GM03348 (cell line): ENCODE results near the gene PARK7.
"Not testable (repeated sequence)": the region's sequence is repeated elsewhere in the genome, so short reads cannot be mapped to it uniquely, and the experiment has no call there.

ENCODE experiments used
- DNase-seq: peaks from one replicate; pipeline ENCODE4 v3.0.0; 2012; ENCODE audit warnings: low spot score

Gene PARK7

DNA sequence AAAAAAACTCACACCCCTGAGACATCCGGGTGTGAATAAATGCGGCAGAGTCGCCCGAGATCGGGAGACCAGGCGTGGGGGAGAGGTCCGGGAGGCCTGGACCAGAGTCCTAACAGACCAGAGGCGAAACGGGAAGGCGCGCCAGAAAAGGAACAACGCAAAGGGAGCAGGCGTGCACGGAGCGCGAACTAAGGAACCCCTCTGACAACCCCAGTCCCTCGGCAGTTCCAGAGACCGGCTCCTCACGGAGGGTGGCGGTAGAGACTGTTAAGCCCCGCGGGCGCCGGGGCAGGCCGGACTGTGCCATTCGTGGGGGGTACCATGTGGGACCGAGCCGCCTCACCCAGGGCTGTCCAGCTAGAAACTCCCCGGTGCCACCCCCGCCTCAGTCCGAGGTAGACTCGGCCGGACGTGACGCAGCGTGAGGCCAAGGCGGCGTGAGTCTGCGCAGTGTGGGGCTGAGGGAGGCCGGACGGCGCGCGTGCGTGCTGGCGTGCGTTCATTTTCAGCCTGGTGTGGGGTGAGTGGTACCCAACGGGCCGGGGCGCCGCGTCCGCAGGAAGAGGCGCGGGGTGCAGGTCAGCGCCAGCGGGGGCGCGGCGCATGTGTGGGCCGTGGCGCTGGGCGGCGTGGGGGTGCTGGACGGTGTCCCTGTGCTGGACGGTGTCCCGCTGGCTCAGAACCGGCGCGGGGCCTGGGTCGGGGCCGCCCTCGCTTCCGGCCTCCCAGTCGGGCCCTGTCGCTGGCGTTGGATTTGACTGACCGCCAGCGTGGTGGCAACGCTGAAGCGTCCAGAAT lies at the start of gene PARK7:
TSS of gene PARK7 (plus strand) at position 496 of the 798 bp plus-strand sequence. CDS start 1,075 bp downstream, outside the sequence.
- peak; percentile 100 for DNase-seq

DNA sequence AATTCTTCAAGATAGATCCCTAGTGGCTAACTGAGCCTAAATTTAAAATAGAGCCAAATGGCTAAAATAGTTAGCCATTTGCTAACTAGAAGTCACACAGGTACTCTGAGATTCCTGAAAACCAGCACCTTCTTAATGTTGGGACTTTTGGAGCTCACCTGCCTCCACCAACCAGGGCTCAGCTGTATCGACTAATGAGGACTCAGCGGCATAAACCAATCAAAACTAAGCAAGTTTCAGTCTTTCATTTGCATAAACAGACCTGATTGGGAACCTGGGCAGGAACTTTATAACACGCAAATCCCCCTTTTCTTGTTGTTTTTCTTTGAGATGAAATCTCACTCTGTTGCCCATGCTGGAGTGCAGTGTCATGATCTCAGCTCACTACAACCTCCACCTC lies 49.4 kb upstream of the PARK7 start:
- no peak for DNase-seq

DNA sequence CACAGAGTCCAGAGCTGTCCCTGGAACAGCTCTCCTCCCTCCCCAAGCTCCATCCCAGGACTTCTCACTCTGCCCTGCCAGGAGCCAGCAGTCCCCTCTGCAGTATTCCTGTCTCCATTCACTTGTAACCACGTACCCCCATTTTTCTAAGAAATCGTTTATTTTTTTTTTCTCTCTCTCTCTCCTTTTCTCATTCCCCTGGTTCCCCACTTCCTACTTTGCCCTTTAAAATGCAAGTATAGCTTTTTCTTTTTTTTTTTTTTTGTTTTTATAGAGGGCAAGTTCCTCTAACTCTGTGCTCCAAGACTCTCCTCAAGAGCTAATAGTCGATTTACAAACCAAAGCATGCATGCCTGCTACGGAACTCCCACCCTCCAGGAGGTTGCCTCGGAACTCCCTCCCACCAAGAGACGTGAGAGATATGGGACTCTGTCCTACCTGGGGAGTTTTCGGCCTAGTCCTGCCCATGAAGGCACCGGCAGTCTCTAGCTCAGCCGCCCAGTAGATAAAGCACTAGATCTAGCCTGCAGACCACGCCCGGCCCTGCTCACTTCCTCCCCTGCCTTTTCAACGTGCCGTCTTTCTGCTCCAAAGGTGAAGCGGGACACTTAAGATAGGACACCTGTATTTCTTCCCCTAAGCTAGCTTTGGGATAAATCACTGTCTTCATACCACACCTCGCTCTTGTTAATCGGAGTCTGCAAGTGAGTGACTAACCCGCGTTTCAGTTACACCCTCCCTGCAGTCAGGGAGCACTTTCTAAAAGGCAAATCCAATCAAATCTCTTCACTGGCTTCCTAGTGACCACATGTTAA lies 48.6 kb upstream of the PARK7 start:
- DNase-seq: no peak

DNA sequence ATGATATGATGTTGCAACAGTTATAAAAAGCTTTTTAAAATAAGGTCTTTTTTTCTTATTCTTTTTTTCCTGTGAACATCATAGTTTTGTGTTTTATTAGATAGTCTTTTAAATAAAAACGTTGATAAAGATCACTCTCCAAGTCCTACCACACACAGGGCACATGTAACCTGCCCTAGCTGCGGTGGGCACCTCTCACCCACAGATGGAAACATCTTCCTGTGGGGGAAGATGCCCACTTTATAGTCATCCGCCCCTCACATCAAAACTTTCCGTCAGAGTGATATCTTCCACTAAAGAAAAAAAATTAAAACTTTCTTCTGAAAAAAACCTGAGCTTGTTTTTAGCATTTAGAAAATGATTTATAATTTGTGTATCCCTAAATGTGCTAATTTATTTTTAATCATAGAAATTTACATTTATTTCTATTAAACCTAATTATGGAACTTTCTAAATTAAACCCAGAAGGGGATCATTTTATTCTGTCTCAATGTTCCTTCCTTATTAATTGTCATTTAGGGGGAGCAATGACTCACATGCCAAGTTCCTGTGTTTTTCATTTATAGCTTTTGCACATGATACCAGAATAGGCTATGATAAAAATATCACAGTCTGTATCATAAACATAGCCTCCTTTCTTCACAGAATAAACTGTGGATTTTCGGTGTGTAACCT lies 45.5 kb upstream of the PARK7 start:
- no peak for DNase-seq

DNA sequence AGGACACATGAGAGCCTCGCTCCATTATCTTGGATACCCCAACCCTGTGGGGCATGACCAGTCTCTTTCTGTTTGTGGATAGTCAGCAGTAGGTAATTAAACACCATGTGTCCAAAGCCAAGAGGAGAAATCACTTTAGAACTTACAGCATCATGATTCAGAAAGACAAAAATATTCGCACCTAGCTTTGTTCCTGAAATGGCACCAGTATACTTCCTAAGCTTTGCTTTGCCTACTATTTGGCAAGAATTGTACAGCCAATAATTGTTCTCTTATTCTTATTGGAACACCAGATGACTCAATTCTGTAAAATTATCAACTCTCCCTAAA lies 45.0 kb upstream of the PARK7 start:
- DNase-seq: no peak

DNA sequence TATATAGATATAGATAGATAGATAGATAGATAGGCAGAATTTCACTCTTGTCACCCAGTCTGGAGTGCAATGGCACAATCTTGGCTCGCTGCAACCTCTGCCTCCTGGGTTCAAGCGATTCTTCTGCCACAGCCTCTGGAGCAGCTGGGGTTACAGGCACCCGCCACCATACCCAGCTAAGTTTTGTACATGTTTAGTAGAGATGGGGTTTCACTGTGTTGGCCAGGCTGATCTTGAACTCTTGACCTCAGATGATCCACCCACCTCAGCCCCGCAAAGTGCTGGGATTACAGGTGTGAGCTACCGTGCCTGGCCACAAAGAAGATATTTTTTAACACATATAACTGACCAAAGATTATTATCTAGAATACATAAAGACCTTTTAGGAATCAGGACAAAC lies 43.5 kb upstream of the PARK7 start:
- DNase-seq: not testable (repeated sequence)

DNA sequence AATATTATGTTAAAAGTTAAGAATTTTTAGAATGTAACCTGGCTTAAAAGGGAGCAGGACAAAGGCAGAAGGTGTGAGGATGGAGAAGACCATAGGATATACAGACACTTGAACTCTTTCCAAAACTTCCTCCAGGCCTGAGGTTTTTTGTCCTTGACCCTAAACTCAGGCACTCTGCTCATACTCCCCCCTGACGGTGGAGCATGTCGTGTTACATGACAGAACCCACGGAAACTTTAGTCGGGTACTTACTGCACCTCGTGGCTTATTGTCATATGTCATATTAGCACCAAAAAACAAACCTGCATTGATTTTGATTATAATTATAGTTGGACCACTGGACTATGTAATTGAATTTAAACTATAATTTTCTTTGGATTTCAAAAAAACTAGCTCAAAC lies 41.6 kb upstream of the PARK7 start:
- no peak for DNase-seq

DNA sequence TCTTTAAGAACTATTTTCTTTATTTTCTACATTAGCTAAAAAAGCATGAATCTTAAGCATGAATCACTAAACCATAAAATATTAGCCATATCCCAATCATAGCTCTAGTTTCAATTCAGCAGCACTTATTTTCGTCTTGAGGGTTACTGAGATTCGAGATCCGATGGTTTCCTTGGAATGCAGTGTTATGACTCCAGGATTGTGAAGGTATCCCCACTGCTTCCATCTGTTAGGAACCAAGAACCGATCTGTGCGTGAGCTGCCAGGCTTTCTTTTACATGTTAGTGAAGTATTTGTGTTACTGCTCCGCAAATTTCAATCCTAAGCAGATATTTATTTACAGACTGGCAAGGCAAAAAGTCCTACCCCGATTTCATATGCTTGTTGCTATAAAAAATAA lies 39.7 kb upstream of the PARK7 start:
- DNase-seq: no peak

DNA sequence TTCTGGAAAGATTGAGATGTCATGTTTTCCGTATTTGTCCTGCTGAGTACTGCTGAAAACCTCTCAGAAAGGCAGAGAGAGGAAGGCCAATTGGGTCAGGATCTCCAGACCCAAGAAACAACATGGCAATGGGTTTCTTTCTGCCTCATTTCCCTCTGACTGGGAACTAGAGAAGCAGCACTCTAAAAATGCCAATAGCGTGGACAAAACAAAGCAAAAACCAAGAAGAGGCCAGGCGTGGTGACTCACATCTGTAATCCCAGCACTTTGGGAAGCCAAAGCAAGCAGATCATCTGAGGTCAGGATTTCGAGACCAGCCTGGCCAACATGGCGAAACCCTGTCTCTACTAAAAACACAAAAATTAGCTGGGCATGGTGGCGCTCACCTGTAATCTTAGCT lies 39.2 kb upstream of the PARK7 start:
- no peak for DNase-seq

DNA sequence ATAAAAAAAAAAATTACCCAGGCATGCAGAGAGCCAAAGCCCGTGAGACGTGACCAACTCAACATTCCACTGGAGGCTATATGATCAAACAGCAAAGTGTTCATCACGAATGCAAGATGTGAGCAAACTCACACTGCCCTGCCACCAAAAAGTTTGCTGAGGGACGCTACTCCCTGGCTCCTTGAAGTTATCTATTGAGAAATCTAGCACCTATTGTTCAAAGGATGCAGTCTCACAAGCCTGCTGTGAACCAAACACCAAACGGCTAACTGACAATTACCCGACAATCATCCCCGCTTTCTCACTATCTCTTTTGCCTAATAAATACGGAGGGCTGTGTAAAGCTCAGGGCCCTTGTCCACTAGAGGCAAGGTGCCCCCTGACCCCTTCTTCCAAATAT lies 34.5 kb upstream of the PARK7 start:
- not testable (repeated sequence) for DNase-seq

DNA sequence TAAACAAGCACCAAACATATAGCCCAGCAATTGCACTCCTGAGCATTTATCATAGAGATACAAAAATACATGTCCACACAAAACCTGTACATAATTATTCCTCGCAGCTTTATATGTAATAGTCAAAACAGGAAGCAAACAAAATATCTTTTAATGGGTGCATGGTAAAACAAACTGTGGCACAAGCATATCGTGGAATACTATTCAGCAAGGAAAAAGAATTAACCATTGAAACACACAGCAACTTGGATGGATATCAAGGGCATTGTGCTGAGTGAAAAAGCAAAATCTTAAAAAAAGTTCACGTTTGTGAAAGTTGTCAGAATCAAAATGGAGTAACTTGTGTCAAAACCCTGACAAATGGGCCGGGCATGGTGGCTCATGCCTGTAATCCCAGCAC lies 33.3 kb upstream of the PARK7 start:
- DNase-seq: no peak

DNA sequence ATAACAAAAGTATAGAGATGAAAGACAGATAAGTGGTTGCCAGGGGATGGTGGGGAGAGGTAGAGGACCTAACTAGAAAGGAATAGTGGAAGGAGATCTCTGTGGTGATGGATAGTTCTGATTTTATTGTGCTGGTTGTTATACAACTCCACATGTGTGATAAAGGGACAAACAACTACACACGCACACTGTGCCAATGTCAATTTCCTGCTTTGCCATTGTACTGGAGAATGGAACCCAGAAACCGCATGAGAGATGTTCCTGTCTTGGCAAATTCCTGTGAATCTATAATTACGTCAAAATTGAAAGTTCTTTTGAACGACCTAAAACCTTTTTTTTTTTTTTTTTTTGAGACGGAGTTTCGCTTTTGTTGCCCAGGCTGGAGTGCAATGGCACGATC lies 31.9 kb upstream of the PARK7 start:
- no peak for DNase-seq

DNA sequence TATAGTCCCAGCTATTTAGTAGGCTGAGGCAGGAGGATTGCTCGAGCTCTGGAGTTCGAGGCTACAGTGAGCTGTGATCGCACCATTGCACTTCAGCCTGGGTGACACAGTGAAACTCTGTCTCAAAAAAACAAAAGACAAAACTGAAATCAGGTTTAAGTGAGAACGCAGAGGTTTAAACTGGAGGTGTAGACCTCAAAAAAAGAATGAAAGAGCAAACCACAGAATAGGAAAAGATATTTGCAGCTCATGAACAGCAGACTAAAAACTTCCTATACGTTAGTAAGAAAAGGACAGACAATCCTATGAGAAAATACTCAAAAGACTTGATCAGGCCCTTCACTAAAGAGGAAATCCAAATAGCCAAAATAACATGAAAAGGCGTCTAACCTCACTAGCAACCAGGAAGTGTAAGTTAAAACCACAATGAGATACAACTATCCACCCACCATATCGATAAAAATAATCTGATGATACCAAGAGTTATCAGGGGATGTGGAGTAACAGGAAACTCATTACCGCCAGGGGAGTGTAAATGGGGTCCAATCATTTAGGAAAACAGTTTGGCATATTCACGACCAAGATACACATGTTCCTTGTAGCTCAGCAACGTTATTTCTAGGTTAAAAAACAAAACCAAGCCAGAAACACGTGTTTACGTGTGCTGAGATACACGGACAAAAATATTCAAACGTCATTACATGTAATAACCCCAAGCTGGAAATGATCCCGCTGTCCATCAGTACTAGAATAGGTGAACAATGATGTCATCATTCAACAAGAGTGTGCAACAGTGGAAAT lies 30.7 kb upstream of the PARK7 start:
- no peak for DNase-seq

DNA sequence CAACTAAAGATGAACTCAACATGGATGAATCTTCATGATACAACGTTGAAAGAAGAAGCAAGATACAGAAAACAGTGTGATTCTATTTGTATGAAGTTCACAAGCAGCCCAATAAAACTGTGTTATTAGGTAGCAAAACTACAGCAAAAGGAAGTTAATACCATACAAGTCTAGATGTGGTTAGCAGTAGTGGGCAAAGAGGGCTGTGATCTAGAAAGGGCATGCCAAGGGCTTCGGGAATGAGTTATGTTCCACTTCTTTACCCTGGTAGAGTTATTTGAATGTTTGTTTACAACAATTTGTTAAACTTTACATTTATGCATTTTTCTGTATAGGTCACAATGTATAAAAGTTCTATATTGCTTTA lies 30.1 kb upstream of the PARK7 start:
- no peak for DNase-seq

DNA sequence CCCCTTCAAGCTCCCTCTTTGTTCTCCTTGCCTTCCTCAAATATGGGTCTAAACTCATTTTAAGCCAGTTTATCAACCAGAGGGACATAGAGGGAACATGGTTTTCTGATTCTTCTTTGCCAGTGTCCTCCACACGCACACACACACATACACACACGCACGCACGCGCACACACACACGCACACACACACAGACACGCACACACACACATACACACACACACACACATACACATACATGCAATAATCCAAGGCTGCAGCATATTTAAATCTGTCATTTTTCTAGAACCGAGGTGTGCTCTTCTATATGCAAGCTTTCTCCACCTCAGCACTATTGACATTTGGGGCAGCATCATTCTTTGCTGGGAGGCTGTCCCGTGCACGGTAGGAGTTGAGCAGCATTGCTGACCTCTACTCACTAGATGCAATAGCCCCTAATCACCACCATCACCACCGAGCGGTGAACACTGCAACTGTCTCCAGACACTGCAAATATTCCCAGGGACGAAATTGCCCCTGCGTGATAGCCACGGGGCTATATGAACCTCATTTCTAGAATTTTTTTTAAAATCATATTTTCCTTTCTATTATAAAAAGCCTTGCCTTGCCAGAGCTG lies 28.9 kb upstream of the PARK7 start:
- no peak for DNase-seq

DNA sequence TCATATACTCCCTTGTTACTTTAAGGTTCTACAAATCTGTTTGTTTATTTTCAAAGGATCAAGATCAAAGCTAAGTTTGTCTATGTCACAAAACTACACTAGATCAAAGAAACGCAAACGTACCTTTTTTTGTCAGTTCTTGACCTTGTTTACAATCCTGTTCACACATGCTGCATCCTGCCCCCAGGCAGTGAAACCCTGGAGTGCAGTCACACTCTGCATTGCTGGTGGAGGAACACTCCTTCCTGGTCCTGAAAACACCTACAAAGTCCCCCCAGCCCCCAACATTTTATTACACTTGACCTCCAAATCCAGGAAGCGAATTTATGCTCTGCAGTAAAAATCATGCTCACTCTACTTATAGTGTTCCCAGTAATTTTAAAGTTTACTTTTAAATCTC lies 23.4 kb upstream of the PARK7 start:
- no peak for DNase-seq

DNA sequence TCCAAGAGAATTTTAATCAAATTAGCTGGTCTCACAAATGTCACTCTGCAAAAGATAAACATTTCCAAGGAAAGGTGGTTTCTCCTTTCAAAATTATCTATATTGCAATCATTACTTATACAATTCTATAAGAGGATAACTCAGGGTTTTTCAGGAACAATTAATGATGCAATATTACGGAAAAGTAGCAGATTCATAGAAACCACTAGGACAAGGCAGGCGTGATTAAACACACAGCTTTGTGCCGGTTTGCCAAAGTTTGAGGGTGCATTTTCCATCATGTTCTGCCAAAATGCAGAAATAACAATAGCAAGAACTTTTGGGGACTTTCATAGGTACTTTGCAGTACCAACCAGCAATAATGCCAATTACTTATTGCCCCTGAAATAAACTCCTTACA lies 21.5 kb upstream of the PARK7 start:
- DNase-seq: no peak

DNA sequence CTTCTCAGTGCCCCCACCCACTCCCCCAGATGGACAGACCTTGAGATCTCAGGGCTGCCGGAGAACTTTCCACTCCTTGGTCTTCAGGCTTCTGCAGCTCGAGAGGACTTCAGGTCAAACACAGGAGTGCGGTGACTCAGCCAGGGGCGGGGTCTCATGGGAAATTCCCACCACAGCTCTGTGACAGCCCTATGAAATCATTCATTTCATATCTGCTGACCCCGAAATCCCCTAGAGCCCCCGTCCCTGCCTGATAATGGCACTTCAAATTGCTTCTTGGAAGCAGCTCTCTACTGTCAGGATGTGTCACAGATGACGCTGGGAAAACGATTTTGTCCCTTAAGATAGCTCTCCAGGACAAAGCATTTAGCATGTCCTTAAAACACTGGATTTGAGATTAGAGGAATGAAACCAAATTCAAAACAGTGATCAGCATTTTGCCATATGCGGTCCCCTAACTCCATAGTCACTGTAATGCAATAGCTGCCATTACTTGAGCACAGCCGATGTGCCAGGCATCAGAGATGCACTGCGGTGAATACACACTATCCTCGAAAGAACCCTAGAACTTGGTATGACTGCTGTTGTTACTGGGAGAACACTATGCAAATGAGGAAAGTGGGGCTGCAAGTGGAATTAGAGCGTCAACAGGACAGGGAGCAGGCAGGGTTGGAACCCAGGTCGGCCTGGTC lies 20.6 kb upstream of the PARK7 start, which contains the start of gene TNFRSF9:
TSS of gene TNFRSF9 (minus strand) at position 95 of the 692 bp plus-strand sequence. CDS start 845 bp downstream, outside the sequence.
- DNase-seq: no peak

DNA sequence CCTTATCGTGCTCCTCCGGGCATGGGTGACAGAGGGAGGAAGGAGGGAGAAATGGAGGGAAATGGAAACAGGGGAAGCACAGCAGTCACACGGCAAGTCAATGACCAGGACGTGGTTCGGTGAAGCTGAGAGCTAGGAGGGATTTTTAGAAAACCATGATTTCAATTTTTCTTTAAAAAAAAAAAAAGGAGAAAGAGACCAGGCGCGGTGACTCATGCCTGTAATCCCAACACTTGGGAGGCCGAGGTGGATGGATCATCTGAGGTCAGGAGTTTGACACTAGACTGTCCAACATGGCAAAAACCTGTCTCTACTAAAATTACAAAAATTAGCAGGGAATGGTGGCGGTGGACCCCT lies 20.1 kb upstream of the PARK7 start:
- DNase-seq: no peak

DNA sequence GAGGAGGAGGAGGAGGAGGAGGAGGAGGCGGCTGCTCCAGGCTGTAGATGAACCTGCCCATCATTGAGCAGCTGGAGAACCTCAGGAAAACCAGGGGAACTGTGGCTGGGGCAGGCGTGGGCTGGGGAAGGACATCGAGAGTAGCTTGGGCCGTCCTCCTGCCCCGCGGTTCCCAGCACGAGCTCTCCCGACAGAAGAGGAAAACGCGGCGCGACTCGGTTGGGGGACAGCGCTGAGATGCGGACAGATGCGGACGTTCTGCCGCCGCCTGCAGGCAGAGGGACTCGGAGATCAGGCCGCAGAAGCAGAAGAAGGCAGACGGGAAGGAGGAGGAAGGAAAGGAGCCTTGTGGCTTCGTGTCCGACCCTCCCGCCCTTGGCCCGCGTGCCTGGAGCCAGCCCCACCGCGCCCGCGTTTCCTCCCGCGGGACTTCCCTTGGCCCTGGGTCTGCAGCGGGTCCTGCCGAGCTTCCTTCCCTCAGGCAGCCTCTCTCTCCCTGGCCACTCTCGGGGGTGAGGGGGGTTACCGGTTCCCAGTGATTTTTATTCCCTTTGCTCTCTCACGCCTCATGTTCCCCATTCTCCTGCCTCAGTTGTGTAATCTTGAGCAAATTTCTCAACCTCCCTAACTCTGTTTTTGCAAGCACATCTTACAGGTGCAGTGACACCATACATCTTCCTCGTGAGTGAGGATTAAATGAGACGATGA lies 19.1 kb upstream of the PARK7 start:
- peak; percentile 65 for DNase-seq

DNA sequence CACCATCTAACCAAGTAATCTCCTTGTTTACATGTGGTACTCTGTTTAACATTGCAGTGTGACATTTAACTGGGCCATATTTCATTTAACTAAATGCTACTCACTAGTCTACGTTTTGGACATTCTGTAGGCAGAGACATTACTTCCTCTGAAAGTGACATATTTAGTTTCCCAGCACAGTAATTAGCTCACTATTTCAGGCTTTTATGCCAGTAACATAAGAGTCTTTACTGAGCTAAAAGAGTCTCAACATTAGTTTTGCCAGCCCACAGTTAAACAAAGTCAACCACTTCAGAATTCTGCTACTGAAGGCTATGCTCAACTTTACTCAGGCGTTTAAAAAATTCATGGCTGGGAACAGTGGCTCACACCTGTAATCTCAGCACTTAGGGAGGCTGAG lies 18.3 kb upstream of the PARK7 start:
- DNase-seq: no peak
